Activated effector memory CD4-positive, alpha-beta T cell treated with anti-CD3 and anti-CD28 coated beads, Interleukin-2, amount 50 U/mL, for 16 hours (primary cell): ENCODE data around the gene CHST1.
A peak's percentile ranks its signal among the peaks of the same experiment; 100 is the strongest.

Experiments
- DNase-seq: peaks from one replicate; pipeline ENCODE4 v3.0.0-alpha.2; 2020

Gene CHST1, protein sequence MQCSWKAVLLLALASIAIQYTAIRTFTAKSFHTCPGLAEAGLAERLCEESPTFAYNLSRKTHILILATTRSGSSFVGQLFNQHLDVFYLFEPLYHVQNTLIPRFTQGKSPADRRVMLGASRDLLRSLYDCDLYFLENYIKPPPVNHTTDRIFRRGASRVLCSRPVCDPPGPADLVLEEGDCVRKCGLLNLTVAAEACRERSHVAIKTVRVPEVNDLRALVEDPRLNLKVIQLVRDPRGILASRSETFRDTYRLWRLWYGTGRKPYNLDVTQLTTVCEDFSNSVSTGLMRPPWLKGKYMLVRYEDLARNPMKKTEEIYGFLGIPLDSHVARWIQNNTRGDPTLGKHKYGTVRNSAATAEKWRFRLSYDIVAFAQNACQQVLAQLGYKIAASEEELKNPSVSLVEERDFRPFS

DNA sequence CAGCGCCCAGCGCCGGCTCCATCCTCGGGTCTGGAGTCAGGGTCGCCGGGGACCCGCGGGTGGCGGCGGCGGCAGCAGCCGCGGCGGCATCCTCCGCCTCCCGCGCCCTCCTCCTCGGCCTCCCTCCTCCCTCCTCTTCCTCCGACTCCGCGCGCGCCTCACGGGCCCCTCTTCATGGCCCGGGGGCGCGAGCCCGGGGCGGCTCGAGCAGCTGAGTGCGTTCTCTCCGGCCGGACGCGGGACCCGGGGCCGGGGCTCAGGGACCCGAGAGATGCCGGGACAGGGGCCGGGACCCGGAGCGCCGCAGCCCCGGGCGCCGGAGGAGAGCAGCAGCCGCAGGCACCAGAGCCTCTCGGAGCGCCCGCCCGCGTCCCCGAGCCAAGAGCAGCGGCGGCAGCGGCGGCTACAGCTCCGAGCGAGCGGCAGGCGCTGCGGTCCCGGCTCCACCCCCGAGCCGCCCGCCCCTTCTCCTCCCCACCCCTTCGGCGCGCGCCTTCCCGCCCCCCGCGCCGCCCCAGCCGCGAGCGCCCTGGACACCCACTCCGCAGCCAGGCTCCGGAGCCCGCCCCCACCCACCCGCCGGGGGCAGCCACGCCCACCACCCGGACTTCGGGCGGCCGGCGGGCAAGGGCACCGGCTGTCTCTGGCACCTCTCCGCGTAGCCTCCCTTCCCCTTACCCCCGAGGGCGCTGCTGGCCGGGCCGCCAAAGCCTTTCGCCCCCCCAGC is at the start of gene CHST1:
Gene CHST1 (minus strand): TSS at position 417 of the 727 bp plus-strand sequence. CDS start 14,699 bp downstream, outside the sequence.
- DNase-seq, result peak; percentile 68

- no peak for DNase-seq
These were observed 48.2 kb upstream of the CHST1 start for GRCh38 chr11:45713573-45713972.

DNA sequence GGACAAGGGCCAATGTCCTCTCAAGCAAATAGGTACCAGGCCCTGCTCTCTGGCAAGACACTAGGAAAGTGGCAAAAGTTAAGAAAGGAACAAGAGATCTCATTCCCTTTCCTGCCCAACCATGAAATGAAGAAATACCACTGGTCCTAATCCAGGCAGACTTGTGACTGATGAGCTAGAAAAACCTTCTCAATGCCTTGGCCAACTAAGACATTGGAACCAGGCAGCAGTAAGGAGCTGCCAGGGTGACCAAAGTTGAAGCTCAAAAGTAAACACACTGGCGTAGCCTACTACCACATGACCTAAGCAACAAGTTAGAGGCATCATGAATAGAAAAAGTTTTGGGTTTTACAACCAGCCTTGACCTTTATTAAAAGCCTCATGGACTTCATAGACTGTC is 45.1 kb upstream of the CHST1 start:
- DNase-seq, result no peak

DNA sequence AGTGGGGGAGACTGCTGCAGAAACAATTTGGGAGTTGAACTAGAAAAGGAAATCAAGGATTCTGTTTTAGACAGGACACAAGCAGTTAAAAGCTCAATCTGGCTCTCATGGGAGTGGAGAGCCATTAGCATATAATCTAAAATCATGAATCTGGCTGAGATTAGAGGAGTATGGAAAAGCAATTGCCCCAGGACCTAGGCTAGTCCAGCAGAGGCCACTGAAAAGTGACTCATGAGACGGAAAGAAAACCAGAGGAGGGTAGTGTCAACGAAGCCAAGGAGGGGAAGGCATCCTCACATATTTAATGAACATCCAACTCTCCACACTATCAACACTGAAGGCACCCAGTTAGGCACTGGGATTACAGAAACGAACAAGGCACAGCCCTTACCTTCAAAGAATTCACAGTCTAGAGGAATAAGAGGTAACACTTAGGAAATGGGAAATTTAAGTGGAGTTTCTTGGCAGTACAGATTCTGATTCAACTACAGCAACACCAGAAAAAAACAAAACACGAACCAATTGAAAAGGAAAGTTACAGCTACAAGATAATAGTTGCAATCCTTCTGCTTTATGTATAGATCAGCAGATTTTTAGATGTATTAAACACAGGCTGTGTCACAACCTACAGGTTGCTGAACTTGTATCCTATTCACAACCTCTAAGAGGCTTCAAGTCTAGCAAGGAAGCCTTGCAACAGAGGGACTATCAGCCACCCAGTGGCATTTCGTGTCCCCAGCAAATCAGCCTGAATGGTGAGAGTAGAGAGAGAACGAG is 43.7 kb upstream of the CHST1 start:
- DNase-seq, result no peak

DNA sequence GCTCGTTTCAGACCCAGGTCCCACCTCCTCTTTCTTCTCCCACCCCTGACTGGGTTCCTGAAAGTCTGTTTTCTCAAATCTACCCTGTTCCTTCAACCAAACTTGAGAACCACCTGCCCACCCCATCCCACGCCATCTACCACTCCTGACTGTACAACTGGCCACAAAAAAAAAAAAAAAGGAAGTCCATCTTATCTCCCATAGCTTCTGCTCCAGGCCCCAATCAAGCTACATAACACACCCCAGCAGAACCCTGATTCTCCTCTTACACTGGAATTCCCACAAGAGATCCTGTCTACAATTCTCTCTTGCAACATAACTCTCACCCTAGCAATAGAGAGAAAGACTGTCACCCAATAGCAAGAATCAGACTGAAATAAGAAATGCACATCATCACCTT is 39.2 kb upstream of the CHST1 start:
- no peak for DNase-seq

GRCh38 chr11:45704133-45704532 is 38.7 kb upstream of the CHST1 start:
- no peak for DNase-seq

DNA sequence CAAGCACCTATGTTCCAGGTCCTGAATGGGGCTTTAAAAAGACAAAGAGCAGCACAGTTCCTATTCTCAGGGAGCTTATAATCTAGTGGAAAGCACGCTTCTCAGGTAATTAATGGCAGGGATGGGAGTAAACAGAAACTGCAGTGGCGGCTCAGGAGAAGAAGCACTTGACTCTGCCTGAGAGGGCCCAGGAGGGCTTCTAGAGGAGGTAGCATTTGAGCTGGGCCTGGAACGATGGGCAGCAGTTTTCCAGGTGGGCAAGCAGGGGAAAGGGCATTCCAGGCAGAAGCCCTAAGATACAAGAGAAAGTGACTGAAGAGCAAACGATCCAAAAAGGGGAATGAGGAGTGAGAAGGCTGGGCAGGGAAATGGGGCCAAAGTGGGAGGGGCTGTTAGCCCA is 37.1 kb upstream of the CHST1 start:
- no peak for DNase-seq

GRCh38 chr11:45698777-45699497 is 33.5 kb upstream of the CHST1 start:
- no peak for DNase-seq

DNA sequence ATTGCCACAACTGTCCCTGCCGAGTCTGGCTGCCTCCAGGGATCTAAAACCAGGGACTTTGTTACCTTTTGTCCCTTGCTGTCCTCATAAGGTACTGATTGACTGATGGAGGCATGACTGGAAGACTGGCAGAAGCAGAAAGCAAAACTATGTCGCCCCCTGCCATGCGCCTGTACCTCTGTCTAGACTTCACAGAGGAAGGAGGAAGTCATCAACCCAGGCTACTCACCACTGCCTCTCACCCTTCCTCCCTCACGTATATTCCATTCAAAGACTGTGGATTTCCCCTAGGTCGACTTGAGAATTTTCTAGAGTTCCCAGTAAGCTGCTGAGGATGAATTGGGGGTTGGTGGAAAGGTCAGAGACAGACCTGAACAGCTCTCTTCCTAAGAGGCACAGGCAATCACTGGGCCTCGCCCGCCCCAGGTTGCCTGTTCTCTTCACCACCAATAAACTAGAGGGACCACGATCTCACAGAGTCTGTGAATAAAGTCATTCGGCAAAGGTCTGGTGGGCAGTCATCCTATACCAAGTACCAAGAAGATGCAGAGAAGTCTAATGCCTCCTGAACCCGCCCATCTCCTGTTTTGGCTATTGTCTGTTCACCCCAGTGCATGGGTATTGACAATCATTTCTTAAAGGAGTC is 27.5 kb upstream of the CHST1 start:
- no peak for DNase-seq

GRCh38 chr11:45688472-45689033 is 23.1 kb upstream of the CHST1 start:
- DNase-seq, result no peak

DNA sequence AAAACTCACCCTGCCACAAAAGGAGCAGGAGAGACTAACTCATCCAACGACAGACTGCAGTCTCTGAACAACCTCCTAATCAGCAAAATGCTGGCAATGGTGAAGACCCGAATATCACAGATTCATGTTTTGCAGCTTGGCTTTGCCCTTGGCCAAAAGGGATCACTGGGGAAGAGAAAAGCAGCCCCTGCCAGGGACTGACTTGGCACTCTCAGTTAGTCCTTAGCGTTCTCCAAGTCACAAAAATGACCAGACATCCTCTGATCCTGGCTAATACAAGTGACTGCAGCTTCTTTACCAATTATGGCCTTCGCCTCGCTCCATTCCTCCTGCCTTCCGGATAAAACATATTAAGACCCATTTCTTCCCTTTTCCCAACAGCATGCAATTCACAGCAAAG is 22.4 kb upstream of the CHST1 start:
- DNase-seq, result no peak

GRCh38 chr11:45685964-45686537 is 20.6 kb upstream of the CHST1 start:
- no peak for DNase-seq

GRCh38 chr11:45684440-45684839 is 19.0 kb upstream of the CHST1 start:
- no peak for DNase-seq

GRCh38 chr11:45683271-45684058 is 18.0 kb upstream of the CHST1 start:
- DNase-seq, result no peak

GRCh38 chr11:45679806-45680205 is 14.4 kb upstream of the CHST1 start:
- peak; percentile 19 for DNase-seq

DNA sequence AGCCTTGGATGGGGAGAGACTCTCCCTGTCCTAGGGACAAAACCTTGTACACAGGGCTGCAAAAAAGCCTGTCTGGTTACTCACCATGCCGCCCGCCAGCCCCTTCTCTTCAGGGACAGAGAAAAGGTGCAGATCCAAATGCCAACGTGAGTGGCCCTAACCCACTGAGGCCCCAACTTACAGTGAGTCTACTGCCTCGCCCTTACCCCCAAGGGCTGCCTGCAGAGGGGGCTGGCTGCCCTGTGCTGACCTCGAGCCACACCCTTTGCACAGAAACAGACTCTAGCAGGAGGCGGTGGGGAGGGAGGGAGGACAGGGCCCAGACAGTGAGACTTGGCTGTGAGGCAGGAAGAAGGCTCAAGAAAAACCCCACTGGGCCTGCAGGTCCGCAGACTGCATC is 13.6 kb upstream of the CHST1 start:
- no peak for DNase-seq

- no peak for DNase-seq
These were observed 12.5 kb upstream of the CHST1 start for GRCh38 chr11:45677770-45678512.

- no peak for DNase-seq
These were observed 11.2 kb upstream of the CHST1 start for GRCh38 chr11:45676522-45677095.

- no peak for DNase-seq
These were observed 10.2 kb upstream of the CHST1 start for GRCh38 chr11:45675646-45676045.
